HG03139 (cell line): ENCODE data around the gene DCXR.

Experiments used
- ATAC-seq: cut with Tn5 transposase; IDR thresholded peaks from one replicate; pipeline ENCODE4 v1.9.1; 2021; ENCODE audit not compliant: unreplicated experiment

Gene DCXR

GRCh38 chr17:82055965-82056728, 18.6 kb upstream of the DCXR start:
- no peak for ATAC-seq

- no peak for ATAC-seq
Observed at GRCh38 chr17:82055023-82055964, 17.8 kb upstream of the DCXR start.

- no peak for ATAC-seq
Observed at GRCh38 chr17:82054351-82055022, 17.0 kb upstream of the DCXR start.

- ATAC-seq = no peak
Observed at GRCh38 chr17:82053556-82054263, 16.2 kb upstream of the DCXR start.

- ATAC-seq = no peak
Observed at GRCh38 chr17:82053130-82053529, 15.6 kb upstream of the DCXR start.

- ATAC-seq = no peak
Observed at GRCh38 chr17:82052638-82053059, 15.2 kb upstream of the DCXR start.

- no peak for ATAC-seq
Observed at GRCh38 chr17:82051776-82052637, 14.5 kb upstream of the DCXR start, which contains the start of the genes GPS1 and RFNG. Gene GPS1 (plus strand): TSS chr17:82051898. CDS start chr17:82051932, 34 bp downstream. Gene RFNG (minus strand): TSS chr17:82051811. CDS start chr17:82051766, 45 bp downstream.

GRCh38 chr17:82050761-82051641, 13.5 kb upstream of the DCXR start:
- no peak for ATAC-seq

GRCh38 chr17:82050152-82050760, 12.8 kb upstream of the DCXR start:
- ATAC-seq = no peak

- ATAC-seq = no peak
Observed at GRCh38 chr17:82049521-82049971, 12.0 kb upstream of the DCXR start.

- ATAC-seq = no peak
Observed at GRCh38 chr17:82049106-82049505, 11.6 kb upstream of the DCXR start.

GRCh38 chr17:82048571-82048971, 11.1 kb upstream of the DCXR start:
- ATAC-seq = no peak

- no peak for ATAC-seq
Observed at GRCh38 chr17:82047914-82048570, 10.5 kb upstream of the DCXR start.

GRCh38 chr17:82047379-82047778, 9.9 kb upstream of the DCXR start:
- ATAC-seq = no peak

- ATAC-seq = no peak
Observed at GRCh38 chr17:82046903-82047302, 9.4 kb upstream of the DCXR start.

- ATAC-seq = no peak
Observed at GRCh38 chr17:82045936-82046484, 8.5 kb upstream of the DCXR start.

- no peak for ATAC-seq
Observed at GRCh38 chr17:82043507-82043906, 6.0 kb upstream of the DCXR start.
